Measurements from ENCODE around the gene FAM107B.

- TF ChIP-seq EP300 (IDR thresholded peaks at IDR 0.05) (no peak), CTCF (IDR thresholded peaks at IDR 0.05) (no peak), POLR2AphosphoS5 (IDR thresholded peaks at IDR 0.05) (no peak), POLR2A (IDR thresholded peaks at IDR 0.05) (no peak)
Observed at GRCh38 chr10:14645239-14645960, 129.3 kb downstream of the FAM107B start.
